ENCODE data around the gene RCC1. TPM values are rescaled to one million over a fixed set of nuclear protein-coding genes. Genes with fewer than 3 reads are reported as not detected.

Gene RCC1
- total and polyA plus RNA-seq, 4 donors, result 2.2 to 21.8 (median 18.5) TPM

- H3K9me3 ChIP-seq (ENCODE audit: control insufficient read depth in 4 of 4, low read length in 3 of 4), result no peaks in the 10 kb centered on the region
- H3K4me1 ChIP-seq (ENCODE audit: control insufficient read depth in 4 of 4, insufficient read depth in 4 of 4, low read length in 3 of 4), result no peaks in the 10 kb centered on the region
- 46% methylated on average over 6 of the region's 6 CpGs for WGBS
- H3K36me3 ChIP-seq (ENCODE audit: control insufficient read depth in 4 of 4, insufficient read depth in 3 of 4, low read depth in 1 of 4, low read length in 3 of 4), result peaks cover 4 to 28% (median 10%) of the 10 kb centered on the region in 4 donors
- H3K27me3 ChIP-seq (ENCODE audit: control insufficient read depth in 4 of 4, insufficient read depth in 4 of 4, low read length in 3 of 4), result no peaks in the 10 kb centered on the region
- no peak for DNase-seq (ENCODE audit: low spot score)
- no peak overlapping the region for H3K9ac ChIP-seq (ENCODE audit: low read depth in 1 of 2, low read length in 2 of 2)
- no peak overlapping the region for H3K27ac ChIP-seq (ENCODE audit: low read depth in 1 of 2, low read length in 2 of 2)
- no peak overlapping the region for H3K4me3 ChIP-seq (ENCODE audit: low read depth in 1 of 3, low read length in 3 of 3)
- TF ChIP-seq YY1 (IDR thresholded peaks at IDR 0.05), result no peak
- TF ChIP-seq, protein P1, sequence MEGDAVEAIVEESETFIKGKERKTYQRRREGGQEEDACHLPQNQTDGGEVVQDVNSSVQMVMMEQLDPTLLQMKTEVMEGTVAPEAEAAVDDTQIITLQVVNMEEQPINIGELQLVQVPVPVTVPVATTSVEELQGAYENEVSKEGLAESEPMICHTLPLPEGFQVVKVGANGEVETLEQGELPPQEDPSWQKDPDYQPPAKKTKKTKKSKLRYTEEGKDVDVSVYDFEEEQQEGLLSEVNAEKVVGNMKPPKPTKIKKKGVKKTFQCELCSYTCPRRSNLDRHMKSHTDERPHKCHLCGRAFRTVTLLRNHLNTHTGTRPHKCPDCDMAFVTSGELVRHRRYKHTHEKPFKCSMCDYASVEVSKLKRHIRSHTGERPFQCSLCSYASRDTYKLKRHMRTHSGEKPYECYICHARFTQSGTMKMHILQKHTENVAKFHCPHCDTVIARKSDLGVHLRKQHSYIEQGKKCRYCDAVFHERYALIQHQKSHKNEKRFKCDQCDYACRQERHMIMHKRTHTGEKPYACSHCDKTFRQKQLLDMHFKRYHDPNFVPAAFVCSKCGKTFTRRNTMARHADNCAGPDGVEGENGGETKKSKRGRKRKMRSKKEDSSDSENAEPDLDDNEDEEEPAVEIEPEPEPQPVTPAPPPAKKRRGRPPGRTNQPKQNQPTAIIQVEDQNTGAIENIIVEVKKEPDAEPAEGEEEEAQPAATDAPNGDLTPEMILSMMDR (IDR thresholded peaks at IDR 0.05; ENCODE audit: low read depth, low read length, missing input control), result no peak
- no peak for TF ChIP-seq REST (IDR thresholded peaks at IDR 0.05)
- TF ChIP-seq GABPA (IDR thresholded peaks at IDR 0.05 in 1 of 2, conservative IDR thresholded peaks at IDR 0.05 in 1 of 2), result no peak
- no peak for TF ChIP-seq MAX (IDR thresholded peaks at IDR 0.05)
- TF ChIP-seq RAD21 (IDR thresholded peaks at IDR 0.05), result no peak
- TF ChIP-seq SP1 (IDR thresholded peaks at IDR 0.05), result no peak
- TF ChIP-seq RXRA (IDR thresholded peaks at IDR 0.05), result no peak
- no peak for TF ChIP-seq HNF4G (IDR thresholded peaks at IDR 0.05)
- TF ChIP-seq ATF3 (IDR thresholded peaks at IDR 0.05), result no peak
- no peak for TF ChIP-seq HNF4A (conservative IDR thresholded peaks at IDR 0.05)
- no peak for TF ChIP-seq NR2F2 (IDR thresholded peaks at IDR 0.05)
- TF ChIP-seq FOXA1 (IDR thresholded peaks at IDR 0.05), result no peak
- no peak for TF ChIP-seq TAF1 (conservative IDR thresholded peaks at IDR 0.05)
- TF ChIP-seq FOXA2 (IDR thresholded peaks at IDR 0.05), result no peak
- TF ChIP-seq EGR1 (IDR thresholded peaks at IDR 0.05; ENCODE audit: low read depth in 2 of 2), result no peak
These were observed 29.3 kb downstream of the RCC1 start for GRCh38 chr1:28535180-28535579.

- 85% methylated on average over 8 of the region's 8 CpGs for WGBS
- Histone ChIP-seq H3K9ac (ENCODE audit: low read depth in 1 of 2, low read length in 2 of 2) (no peak overlapping the region), H3K4me1 (ENCODE audit: control insufficient read depth in 4 of 4, insufficient read depth in 4 of 4, low read length in 3 of 4) (no peaks in the 10 kb centered on the region), H3K36me3 (ENCODE audit: control insufficient read depth in 4 of 4, insufficient read depth in 3 of 4, low read depth in 1 of 4, low read length in 3 of 4) (peaks cover 0 to 20% (median 10%) of the 10 kb centered on the region in 4 donors), H3K9me3 (ENCODE audit: control insufficient read depth in 4 of 4, low read length in 3 of 4) (no peaks in the 10 kb centered on the region), H3K27ac (ENCODE audit: low read depth in 1 of 2, low read length in 2 of 2) (no peak overlapping the region), H3K4me3 (ENCODE audit: low read depth in 1 of 3, low read length in 3 of 3) (no peak overlapping the region), H3K27me3 (ENCODE audit: control insufficient read depth in 4 of 4, insufficient read depth in 4 of 4, low read length in 3 of 4) (no peaks in the 10 kb centered on the region)
- no peak for DNase-seq (ENCODE audit: low spot score)
- TF ChIP-seq SP1 (IDR thresholded peaks at IDR 0.05) (no peak), YY1 (IDR thresholded peaks at IDR 0.05) (no peak), RAD21 (IDR thresholded peaks at IDR 0.05) (no peak), TAF1 (conservative IDR thresholded peaks at IDR 0.05) (no peak), GABPA (IDR thresholded peaks at IDR 0.05 in 1 of 2, conservative IDR thresholded peaks at IDR 0.05 in 1 of 2) (no peak), MAX (IDR thresholded peaks at IDR 0.05) (no peak), HNF4G (IDR thresholded peaks at IDR 0.05) (no peak), NR2F2 (IDR thresholded peaks at IDR 0.05) (no peak), HNF4A (conservative IDR thresholded peaks at IDR 0.05) (no peak), JUND (IDR thresholded peaks at IDR 0.05) (no peak), FOXA2 (IDR thresholded peaks at IDR 0.05) (no peak), EGR1 (IDR thresholded peaks at IDR 0.05; ENCODE audit: low read depth in 2 of 2) (no peak), RXRA (IDR thresholded peaks at IDR 0.05) (no peak), ATF3 (IDR thresholded peaks at IDR 0.05) (no peak), ZBTB33 (IDR thresholded peaks at IDR 0.05) (no peak)
- TF ChIP-seq, protein P1 (IDR thresholded peaks at IDR 0.05; ENCODE audit: low read depth, low read length, missing input control), result no peak
These were observed 31.8 kb downstream of the RCC1 start for GRCh38 chr1:28537457-28538199.

Data from liver (tissue), 9 donors.